GM04503 (cell line): ENCODE data around the gene SDHAF4.
"Not testable (repeated sequence)": the region's sequence is repeated elsewhere in the genome, so short reads cannot be mapped to it uniquely, and the experiment has no call there.

ENCODE experiments used
- DNase-seq: peaks from one replicate; pipeline ENCODE4 v3.0.0-alpha.2; 2012; ENCODE audit warnings: low read depth

The SDHAF4 gene

GRCh38 chr6:70566751-70567382 is at the start of gene SDHAF4:
Gene SDHAF4, plus strand, starts transcription at chr6:70566930. Its CDS starts 11 bp downstream, at chr6:70566941.
- no peak for DNase-seq

DNA sequence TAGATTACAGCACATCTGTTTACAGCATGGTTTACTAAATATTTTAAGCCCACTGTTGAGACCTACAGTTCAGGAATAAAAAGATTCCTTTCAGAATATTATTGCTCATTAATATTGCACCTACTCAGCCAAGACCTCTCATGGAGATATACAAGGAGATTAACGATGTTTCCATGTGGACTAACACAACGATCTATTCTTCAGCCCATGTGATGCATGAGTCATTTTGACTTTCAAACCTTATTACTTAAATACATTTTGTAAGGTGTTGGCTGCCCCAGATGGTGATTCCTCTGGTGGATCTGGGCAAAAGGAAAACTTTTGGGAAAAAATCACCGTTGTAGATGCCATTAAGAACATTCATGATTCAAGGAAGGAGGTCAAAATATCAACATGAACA is 48.0 kb upstream of the SDHAF4 start:
- no peak for DNase-seq

DNA sequence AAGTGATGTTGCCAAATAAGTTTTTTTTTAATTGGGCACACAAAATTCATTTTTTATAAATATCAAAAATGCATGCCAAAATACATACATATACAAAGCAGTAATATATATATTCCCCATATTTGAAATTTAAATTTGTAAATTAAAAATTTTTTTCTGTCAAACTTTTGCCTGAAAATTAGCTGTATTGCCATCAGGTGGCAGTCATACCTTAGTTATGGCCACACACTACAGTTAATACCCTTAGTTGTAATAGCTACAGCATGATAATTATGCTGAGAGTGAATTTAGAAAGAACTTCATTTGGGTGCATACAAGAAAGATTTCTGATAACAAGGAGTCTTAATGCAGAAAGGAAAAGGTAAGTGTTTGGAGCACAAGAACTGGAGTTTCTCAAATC is 46.2 kb upstream of the SDHAF4 start:
- DNase-seq, result no peak

GRCh38 chr6:70524721-70525286 is 41.9 kb upstream of the SDHAF4 start:
- DNase-seq, result no peak

GRCh38 chr6:70527071-70527737 is 39.5 kb upstream of the SDHAF4 start:
- no peak for DNase-seq

DNA sequence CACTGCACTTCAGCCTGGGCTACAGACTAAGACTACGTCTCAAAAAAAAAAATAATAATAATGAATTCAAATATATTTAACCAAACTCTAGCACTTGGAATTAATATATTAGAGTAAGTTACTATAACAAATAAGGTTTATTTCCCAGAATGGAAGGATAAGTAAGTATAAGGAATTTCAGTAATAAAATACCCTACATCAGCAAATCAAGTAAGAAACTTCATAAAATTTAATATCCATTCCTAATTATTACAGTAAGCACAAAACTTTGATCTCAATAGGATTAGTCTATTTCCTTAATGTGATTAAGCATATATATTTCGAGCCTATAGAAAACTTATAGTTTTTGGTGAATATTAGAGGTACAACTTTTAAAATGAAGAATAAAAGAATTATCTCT is 36.7 kb upstream of the SDHAF4 start:
- no peak for DNase-seq

GRCh38 chr6:70531133-70531532 is 35.6 kb upstream of the SDHAF4 start:
- no peak for DNase-seq

- no peak for DNase-seq
Measured at GRCh38 chr6:70537266-70537665, 29.5 kb upstream of the SDHAF4 start.

DNA sequence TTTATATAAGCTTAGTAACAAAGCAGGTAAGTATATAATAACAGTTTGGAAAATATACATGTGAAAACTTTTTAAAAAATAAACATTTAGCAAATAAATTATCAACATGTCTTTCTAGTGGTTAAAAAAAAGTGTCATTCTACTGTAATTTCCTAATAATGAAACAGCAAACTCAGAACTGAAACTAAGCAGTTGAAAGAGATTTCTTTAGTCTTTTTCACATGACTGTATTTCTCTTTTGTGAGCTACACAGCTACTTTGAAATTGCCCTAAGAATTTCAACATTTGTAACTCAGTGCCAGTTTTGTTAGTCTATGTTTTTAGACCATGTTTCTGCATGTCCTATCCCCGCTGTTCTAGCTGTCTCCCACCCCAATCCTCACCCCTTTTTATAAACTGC is 28.4 kb upstream of the SDHAF4 start:
- DNase-seq, result no peak

DNA sequence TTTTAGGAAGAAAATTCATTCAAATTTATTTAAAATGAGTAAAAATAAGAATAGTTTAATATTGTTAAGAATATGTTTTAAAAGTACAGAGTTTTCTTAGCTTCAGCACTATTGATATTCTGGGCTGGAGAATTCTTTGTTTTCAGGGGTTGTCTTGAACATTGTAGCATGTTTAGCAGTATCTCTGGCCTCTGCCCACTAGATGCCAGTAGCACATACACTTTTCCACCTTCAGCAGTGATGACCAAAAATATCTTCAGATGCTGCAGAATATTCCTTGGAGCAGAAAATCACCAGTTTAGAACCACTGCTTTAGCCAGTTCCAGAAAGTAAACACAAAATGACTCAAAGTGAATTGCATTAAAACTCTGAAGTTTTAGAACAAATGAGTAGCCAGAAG is 19.4 kb upstream of the SDHAF4 start:
- no peak for DNase-seq

- DNase-seq, result no peak
Measured at GRCh38 chr6:70547905-70548304, 18.8 kb upstream of the SDHAF4 start.

DNA sequence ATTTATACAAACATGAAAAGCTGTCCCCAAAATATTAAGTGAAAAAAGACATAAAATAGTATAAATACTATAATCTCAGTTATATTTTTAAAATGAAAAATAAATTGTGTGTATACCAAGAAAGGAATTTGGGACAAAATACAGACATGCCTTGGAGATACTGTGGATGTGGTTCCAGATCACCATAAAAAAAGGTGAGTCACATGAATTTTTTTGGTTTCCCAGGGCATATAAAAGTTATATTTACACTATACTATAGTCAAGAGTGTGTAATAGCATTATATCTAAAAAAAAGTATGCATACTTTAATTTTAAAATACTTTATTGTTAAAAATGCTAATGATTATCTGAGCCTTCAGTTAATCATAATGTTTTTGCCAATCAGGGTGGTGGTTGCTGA is 17.4 kb upstream of the SDHAF4 start:
- no peak for DNase-seq

DNA sequence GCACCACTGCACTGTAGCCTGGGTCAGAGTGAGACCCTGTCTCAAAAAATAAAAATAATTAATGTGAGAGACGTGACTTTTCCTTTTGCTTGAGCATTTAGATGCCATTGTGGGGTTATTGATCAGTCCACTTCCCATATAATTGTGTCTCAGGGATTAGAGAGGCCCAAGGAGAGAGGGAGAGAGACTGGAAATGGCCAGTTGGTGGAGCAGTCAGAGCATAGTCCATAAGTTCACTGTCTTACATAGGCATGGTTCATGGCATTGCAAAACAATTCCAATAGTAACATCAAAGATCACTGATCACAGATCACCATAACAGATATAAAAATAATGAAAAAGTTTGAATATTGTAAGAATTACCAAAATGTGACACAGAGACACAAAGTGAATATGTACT is 15.2 kb upstream of the SDHAF4 start:
- DNase-seq, result no peak

- not testable (repeated sequence) for DNase-seq
Measured at GRCh38 chr6:70552286-70552940, 14.3 kb upstream of the SDHAF4 start.

- no peak for DNase-seq
Measured at GRCh38 chr6:70552974-70553373, 13.8 kb upstream of the SDHAF4 start.

GRCh38 chr6:70557998-70558397 is 8.7 kb upstream of the SDHAF4 start:
- no peak for DNase-seq

DNA sequence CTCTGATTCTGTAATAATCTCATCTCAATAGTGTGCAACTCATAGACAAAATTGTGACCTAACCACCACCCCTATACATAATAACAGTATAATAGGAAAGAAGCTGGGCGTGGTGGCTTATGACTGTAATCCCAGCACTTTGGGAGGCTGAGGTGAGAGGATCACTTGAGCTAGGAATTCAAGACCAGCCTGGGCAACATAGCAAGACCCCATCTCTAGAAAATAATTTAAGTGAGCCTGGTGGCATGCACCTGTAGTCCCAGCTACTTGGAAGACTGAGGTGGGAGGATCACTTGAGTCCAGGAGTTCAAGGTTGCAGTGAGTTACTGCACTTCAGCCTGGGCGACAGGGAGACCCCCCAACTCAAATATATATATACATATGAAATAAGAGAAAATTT is 4.3 kb upstream of the SDHAF4 start:
- not testable (repeated sequence) for DNase-seq

DNA sequence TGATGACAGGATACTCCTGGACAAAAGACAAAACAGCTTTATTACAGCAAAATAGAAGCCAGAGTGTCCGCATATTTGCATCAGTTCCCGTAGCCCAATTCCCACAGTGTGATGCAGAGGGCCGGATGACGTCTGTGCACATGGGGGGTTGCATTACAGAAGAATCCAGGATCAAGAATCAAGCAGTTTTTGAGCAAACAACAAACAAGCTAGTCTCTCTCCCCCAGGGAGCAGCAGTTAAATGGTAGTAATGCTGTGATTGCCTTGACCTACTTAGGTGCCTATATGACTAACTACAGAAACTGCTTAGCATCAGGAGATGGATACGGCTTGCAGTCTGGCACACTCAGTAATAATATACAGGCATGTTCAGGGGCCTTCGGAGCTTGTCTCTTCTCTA is 3.2 kb upstream of the SDHAF4 start:
- DNase-seq, result no peak

DNA sequence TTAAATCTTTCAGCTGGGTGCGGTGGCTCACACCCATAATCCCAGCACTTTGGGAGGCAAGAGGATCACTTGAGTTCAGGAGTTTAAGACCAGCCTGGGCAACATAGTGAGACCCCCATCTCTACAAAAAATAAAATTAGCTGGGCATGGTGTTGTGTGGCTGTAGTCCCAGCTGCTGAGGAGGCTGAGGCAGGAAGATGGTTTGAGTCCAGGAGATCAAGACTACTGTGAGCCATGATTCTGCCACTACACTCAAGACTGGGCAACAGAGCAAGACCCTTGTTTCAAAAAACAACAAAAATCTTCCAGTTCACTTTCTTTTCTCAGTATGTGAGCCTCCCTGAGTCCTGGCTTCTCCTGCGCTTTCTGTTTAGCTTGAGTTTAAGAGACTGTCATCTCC is 7.9 kb downstream of the SDHAF4 start:
- DNase-seq, result no peak

- DNase-seq, result no peak
Measured at GRCh38 chr6:70575899-70576495, 9.3 kb downstream of the SDHAF4 start.

DNA sequence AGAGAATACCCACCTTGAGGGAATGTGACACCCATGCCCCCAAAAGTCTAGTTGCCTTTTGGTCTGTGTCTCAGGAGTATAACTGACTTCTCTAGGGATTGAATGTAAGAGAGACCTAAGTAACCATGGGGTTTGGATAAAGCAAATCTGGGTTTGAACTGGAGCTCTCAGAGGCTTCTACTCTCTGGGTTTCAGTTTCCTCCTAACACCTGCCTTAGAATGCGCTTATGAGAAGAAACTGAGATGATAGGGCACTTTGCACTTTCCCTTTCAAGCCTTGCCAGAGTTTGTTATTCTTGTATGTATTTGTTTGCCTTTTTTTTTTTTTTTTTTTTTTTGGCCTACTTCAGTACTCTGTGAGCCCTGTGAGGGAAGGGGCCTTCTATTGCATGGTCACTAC is 19.4 kb downstream of the SDHAF4 start:
- DNase-seq, result no peak

GRCh38 chr6:70590400-70590799 is 23.7 kb downstream of the SDHAF4 start:
- no peak for DNase-seq
